ENCODE data around the gene CD47. TPM values are rescaled to one million over a fixed set of nuclear protein-coding genes. Genes with fewer than 3 reads are reported as not detected.

Gene CD47
- total RNA-seq, 1 donor from 2014 or later = 34.4 TPM

DNA sequence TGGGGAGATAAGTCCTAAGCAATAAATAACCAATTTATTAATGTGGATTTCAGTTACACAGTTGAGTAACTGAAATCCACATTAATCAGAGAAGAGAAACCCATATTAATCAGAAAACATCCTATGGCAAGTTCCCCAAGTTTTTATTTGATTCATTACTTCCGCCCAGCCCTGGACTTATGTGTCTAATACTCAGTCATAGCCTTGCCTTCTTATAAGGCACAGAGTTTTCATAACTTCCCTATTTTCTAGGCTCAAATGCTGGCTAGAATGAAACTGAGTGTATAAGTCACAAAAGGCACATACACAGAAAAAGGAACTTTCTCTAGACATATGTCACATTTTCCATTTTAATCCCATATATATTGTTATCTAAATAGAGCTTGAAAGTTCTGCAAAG is 28.8 kb downstream of the CD47 start:
- no peak overlapping the region for H3K4me3 Mint-ChIP-seq (ENCODE audit: unreplicated experiment)
- H3K27me3 Mint-ChIP-seq (ENCODE audit: low read depth, unreplicated experiment) = no peaks in the 10 kb centered on the region
- Histone ChIP-seq H3K27ac (ENCODE audit: low read depth, low read length) (no peak overlapping the region), H3K4me3 (ENCODE audit: insufficient read depth, low read depth, low read length) (no peak overlapping the region), H3K4me2 (ENCODE audit: low read length) (no peak overlapping the region), H3K9me3 (ENCODE audit: insufficient read depth, low read depth, low read length) (no peaks in the 10 kb centered on the region), H3K36me3 (ENCODE audit: insufficient read depth, low read length) (no peaks in the 10 kb centered on the region), H3K79me2 (ENCODE audit: insufficient read depth, low read length) (no peaks in the 10 kb centered on the region), H3K9ac (ENCODE audit: low read length) (no peak overlapping the region), H2AFZ (ENCODE audit: low read depth, low read length) (no peak overlapping the region), H3K4me1 (ENCODE audit: insufficient read depth, low read length) (no peaks in the 10 kb centered on the region), H4K20me1 (ENCODE audit: insufficient read depth, low read length) (no peaks in the 10 kb centered on the region), H3K27me3 (ENCODE audit: insufficient read depth, low read length) (no peaks in the 10 kb centered on the region)
- H3K9me3 Mint-ChIP-seq (ENCODE audit: unreplicated experiment) = no peaks in the 10 kb centered on the region
- TF ChIP-seq, protein P1, sequence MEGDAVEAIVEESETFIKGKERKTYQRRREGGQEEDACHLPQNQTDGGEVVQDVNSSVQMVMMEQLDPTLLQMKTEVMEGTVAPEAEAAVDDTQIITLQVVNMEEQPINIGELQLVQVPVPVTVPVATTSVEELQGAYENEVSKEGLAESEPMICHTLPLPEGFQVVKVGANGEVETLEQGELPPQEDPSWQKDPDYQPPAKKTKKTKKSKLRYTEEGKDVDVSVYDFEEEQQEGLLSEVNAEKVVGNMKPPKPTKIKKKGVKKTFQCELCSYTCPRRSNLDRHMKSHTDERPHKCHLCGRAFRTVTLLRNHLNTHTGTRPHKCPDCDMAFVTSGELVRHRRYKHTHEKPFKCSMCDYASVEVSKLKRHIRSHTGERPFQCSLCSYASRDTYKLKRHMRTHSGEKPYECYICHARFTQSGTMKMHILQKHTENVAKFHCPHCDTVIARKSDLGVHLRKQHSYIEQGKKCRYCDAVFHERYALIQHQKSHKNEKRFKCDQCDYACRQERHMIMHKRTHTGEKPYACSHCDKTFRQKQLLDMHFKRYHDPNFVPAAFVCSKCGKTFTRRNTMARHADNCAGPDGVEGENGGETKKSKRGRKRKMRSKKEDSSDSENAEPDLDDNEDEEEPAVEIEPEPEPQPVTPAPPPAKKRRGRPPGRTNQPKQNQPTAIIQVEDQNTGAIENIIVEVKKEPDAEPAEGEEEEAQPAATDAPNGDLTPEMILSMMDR (IDR thresholded peaks at IDR 0.05; ENCODE audit: insufficient read depth, low read depth, low read length) = no peak
- TF ChIP-seq EZH2 (IDR thresholded peaks at IDR 0.05; ENCODE audit: insufficient read depth, low read length) = no peak
- H3K36me3 Mint-ChIP-seq (ENCODE audit: low read depth, unreplicated experiment) = peaks cover 4% of the 10 kb centered on the region
- no peak overlapping the region for H3K27ac Mint-ChIP-seq (ENCODE audit: unreplicated experiment)
- no peak for DNase-seq (ENCODE audit: low read depth)
- peaks cover 6% of the 10 kb centered on the region for H3K4me1 Mint-ChIP-seq (ENCODE audit: low read depth, unreplicated experiment)
- no peak for FAIRE-seq

DNA sequence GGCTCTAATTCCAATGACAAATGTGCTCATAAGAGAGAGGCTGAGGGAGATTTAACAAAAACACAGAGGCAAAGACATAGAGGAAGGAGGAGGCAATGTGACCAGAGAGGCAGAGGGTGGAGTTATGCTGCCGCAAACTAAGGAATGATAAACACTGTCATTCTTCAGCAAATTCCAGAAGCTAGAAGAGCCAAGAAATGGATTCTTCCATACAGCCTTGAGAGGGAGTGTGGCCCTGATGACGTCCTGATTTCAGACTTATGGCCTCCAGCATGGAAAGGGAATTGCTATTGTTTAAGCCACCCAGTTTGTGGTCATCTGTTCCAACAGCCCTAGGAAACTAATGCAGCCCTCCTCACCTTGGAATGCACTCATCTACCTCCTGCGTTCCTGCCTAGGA is 30.5 kb downstream of the CD47 start:
- Mint-ChIP-seq H3K27me3 (ENCODE audit: low read depth, unreplicated experiment) (no peaks in the 10 kb centered on the region), H3K9me3 (ENCODE audit: unreplicated experiment) (no peaks in the 10 kb centered on the region), H3K27ac (ENCODE audit: unreplicated experiment) (no peak overlapping the region), H3K36me3 (ENCODE audit: low read depth, unreplicated experiment) (peaks cover 8% of the 10 kb centered on the region), H3K4me1 (ENCODE audit: low read depth, unreplicated experiment) (peaks cover 6% of the 10 kb centered on the region), H3K4me3 (ENCODE audit: unreplicated experiment) (no peak overlapping the region)
- Histone ChIP-seq H3K4me1 (ENCODE audit: insufficient read depth, low read length) (no peaks in the 10 kb centered on the region), H2AFZ (ENCODE audit: low read depth, low read length) (no peak overlapping the region), H3K4me3 (ENCODE audit: insufficient read depth, low read depth, low read length) (no peak overlapping the region), H3K27ac (ENCODE audit: low read depth, low read length) (no peak overlapping the region), H4K20me1 (ENCODE audit: insufficient read depth, low read length) (no peaks in the 10 kb centered on the region), H3K9me3 (ENCODE audit: insufficient read depth, low read depth, low read length) (no peaks in the 10 kb centered on the region), H3K27me3 (ENCODE audit: insufficient read depth, low read length) (no peaks in the 10 kb centered on the region), H3K9ac (ENCODE audit: low read length) (no peak overlapping the region), H3K36me3 (ENCODE audit: insufficient read depth, low read length) (no peaks in the 10 kb centered on the region), H3K4me2 (ENCODE audit: low read length) (no peak overlapping the region), H3K79me2 (ENCODE audit: insufficient read depth, low read length) (no peaks in the 10 kb centered on the region)
- peak; percentile 7 for DNase-seq (ENCODE audit: low read depth)
- FAIRE-seq = no peak
- TF ChIP-seq, protein P1 (IDR thresholded peaks at IDR 0.05; ENCODE audit: insufficient read depth, low read depth, low read length) = no peak
- TF ChIP-seq EZH2 (IDR thresholded peaks at IDR 0.05; ENCODE audit: insufficient read depth, low read length) = no peak

DNA sequence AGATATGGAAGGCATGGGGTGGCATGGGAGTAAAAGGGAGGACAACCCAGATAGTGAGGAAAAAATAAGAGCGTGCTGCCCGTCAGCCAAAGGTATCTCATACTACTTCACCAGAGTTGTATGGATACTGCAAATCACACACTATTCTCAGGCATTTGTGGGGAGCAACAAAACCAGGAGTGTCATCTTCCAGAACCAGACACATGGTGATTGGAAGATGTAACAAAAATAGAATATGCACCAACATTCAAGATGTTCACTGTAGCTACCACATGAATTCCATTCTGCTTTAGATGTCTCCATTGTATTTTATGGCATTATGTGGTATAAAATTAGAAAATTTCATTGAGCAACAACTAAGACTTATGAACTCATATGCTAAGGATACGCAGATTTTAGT is 34.9 kb downstream of the CD47 start:
- no peaks in the 10 kb centered on the region for H3K79me2 ChIP-seq (ENCODE audit: insufficient read depth, low read length)
- H3K4me2 ChIP-seq (ENCODE audit: low read length) = no peak overlapping the region
- no peaks in the 10 kb centered on the region for H4K20me1 ChIP-seq (ENCODE audit: insufficient read depth, low read length)
- H2AFZ ChIP-seq (ENCODE audit: low read depth, low read length) = no peak overlapping the region
- H3K4me3 ChIP-seq (ENCODE audit: insufficient read depth, low read depth, low read length) = no peak overlapping the region
- Mint-ChIP-seq H3K9me3 (ENCODE audit: unreplicated experiment) (peaks cover 3% of the 10 kb centered on the region), H3K36me3 (ENCODE audit: low read depth, unreplicated experiment) (peaks cover 8% of the 10 kb centered on the region), H3K27me3 (ENCODE audit: low read depth, unreplicated experiment) (no peaks in the 10 kb centered on the region), H3K27ac (ENCODE audit: unreplicated experiment) (no peak overlapping the region), H3K4me1 (ENCODE audit: low read depth, unreplicated experiment) (peaks cover 9% of the 10 kb centered on the region), H3K4me3 (ENCODE audit: unreplicated experiment) (no peak overlapping the region)
- no peak overlapping the region for H3K9ac ChIP-seq (ENCODE audit: low read length)
- H3K36me3 ChIP-seq (ENCODE audit: insufficient read depth, low read length) = no peaks in the 10 kb centered on the region
- FAIRE-seq (no peak), DNase-seq (ENCODE audit: low read depth) (no peak)
- H3K27ac ChIP-seq (ENCODE audit: low read depth, low read length) = no peak overlapping the region
- H3K4me1 ChIP-seq (ENCODE audit: insufficient read depth, low read length) = peaks cover 2% of the 10 kb centered on the region
- H3K9me3 ChIP-seq (ENCODE audit: insufficient read depth, low read depth, low read length) = no peaks in the 10 kb centered on the region
- TF ChIP-seq EZH2 (IDR thresholded peaks at IDR 0.05; ENCODE audit: insufficient read depth, low read length) = no peak
- TF ChIP-seq, protein P1 (IDR thresholded peaks at IDR 0.05; ENCODE audit: insufficient read depth, low read depth, low read length) = no peak
- H3K27me3 ChIP-seq (ENCODE audit: insufficient read depth, low read length) = no peaks in the 10 kb centered on the region

Measured in astrocyte (in vitro differentiated cells and primary cell).